ENCODE measurements around the gene CHRNE.

The CHRNE gene

DNA sequence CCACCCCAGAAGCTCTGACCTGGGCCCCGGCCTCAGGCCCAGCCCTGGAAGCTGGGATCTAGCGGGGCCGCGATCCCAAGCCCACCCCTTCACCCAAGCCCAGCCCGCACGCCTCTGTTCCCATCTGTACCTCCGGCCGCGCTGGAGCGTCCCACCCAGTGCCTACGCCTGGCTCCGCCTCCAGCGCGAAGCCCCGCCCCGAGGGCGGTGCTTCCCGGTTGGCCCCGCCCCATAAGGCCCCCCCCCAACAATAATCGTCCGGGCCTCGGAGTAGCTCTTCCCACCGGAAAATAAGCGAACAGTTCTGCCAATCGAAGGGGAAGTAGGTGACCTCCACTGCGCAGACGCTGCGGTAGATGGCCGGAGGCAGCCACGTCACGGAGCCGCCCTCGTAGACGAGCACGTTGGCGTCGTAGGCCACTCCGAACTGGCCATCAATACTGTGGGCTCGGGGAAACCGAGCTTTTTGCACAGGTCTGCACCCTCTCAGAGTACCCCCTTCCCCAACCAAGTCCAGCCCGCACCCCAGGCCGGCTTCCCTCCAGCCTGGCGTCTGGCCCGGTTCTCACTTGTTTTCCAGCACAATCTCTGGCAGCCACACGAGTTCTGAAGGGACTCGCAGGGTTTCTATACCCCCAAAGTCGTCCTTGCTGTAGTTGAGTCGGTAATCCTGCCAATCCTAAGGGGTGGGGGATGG, 1.1 kb downstream of the CHRNE start:
- no peak for DNase-seq

GRCh38 chr17:4901108-4901647, 1.7 kb downstream of the CHRNE start:
- no peak for DNase-seq

DNA sequence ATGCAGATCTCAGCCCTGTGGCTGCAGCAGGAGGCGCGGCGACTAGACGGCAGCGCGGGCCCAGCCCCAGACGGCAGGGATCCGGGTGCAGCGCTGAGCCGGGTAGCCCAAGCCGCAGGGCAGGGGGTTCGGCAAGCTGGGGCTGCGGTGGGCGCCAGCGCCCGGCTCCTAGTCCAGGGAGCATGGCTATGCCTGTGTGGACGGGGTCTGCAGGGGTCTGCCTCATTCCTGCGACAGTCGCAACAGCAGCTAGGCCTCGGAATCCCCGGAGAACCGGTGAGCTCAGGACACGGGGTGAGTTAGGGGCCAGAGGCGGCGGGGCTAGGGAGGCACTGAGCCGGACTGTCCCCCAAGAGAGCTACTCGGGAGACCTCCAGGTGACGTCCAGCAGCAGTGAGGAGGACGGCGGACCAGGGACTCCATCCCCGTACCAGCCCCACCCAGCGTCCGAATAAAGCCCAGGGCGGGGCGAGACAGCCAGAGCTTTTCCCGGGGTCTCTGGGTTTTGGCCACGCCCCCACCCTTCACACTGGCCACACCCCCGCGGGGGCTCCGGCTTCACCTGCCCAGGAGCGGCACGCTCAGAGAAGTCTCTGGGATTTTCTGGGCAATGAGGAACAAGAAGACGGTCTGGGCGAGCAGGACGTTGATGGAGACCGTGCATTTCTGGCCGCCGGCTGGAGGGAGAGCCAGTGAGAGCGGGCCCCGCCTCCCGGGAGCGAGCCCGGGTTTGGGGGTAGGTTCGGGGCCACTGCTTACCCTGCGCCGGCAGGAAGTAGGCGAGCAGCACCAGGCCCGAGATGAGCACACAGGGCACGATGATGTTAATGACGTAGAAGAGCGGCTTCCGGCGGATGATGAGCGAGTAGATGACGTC, 2.4 kb downstream of the CHRNE start:
- no peak for DNase-seq

DNA sequence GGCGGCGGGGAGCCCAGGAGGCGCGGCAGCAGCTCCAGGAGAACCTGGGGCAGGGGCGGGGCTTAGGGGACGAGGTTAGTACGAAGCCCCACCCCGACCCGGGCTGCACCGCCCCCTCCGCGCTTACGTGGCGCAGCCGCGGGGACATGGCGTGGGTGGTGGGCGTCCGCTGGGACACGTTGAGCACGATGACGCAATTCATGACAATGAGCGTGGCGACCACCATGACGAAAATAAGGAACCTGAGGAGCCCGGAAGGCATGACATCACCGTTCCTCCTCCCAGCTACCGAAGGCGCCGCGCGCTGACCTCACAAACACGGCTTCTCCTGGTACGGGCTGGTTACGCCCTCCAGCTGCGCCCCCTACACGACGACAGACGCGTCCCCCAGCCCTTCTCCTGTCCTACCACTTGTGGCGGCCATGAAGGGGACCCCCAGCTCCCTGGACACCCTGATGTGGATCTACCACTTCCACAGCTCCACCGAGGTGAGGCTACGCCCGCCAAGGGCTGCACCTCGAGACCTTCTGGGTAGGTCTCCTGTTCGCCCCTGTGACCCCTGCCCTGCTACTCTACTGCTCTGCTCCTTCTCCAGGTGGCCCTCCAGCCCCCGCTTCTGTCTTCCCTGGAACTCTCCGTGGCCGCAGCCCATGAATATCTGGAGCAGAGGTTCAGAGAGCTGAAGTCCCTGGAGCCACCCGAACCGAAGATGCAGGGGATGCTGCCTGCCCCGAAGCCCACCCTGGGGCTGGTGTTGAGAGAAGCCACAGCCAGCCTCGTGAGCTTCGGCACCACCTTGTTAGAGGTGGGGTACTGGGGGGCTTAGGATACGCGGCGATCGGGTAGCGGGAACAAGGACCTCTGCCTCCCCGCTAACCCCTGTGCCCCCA, 3.3 kb downstream of the CHRNE start, which contains the start of gene C17orf107:
C17orf107 (plus strand) TSS at position 196 of the 890 bp plus-strand sequence; CDS start at position 423, 227 bp downstream.
- no peak for DNase-seq

DNA sequence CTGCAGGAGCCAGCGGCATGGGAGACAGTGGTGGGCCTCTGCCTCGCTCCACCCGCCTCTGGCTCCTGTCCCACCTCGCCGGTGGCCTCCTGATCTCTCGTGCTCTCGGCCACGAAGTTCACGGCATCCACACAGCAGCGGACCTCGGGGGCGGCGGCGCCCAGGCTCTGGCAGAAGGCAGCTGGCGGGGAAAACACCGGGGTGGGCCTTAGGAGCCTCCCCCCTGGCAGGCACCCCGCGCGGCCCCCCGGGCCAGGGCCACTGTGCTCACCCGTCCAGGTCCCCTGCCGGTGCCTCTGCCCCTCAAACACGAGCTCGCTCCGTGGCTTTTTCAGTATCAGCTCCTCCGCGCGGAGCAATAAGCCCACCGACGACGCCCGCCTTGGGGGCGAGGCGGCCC, 4.0 kb downstream of the CHRNE start:
- no peak for DNase-seq

DNA sequence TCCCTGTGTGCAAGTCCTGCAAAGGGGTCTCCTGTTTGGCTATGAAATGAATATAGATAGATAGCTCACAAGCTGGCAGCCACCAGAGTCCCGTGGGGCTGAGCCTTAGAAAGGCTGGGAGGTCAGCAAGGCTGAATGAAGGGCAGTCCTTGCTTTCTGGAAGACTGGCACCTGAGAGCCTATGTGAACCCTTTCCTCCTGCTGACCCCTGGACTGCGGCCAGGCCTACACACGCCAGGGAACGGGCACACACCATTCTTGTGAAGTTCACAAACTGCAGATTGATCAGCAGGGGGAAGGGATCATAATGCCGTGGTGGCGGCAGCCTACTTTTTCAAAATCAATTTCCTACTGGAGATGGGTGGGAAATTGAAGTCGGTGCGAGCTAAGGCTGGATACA, 4.5 kb downstream of the CHRNE start:
- DNase-seq = no peak

DNA sequence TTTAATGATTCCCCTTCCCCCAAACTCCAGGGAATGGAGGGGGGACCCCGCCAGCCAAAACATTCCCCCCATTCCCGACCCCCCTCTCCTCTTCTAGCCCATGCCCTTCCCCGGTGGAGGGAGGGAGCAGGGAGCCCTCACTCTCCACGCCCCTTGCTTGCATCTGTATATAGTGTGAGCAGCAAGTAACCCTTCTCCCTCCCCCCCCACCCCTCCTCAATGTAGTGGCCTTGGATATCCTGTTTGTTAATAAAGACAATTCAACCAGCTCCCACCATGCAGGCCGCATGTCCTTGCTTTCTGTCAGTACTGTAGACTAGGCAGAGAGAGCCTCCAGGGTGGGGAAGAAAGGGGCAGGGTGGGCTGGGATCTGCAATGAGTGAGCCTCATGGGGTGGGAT, 5.1 kb downstream of the CHRNE start:
- DNase-seq = no peak

DNA sequence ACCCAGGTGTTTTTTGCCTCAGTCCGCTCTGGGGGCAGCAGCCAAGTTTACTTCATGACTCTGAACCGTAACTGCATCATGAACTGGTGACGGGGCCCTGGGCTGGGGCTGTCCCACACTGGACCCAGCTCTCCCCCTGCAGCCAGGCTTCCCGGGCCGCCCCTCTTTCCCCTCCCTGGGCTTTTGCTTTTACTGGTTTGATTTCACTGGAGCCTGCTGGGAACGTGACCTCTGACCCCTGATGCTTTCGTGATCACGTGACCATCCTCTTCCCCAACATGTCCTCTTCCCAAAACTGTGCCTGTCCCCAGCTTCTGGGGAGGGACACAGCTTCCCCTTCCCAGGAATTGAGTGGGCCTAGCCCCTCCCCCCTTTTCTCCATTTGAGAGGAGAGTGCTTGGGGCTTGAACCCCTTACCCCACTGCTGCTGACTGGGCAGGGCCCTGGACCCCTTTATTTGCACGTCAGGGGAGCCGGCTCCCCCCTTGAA, 5.7 kb downstream of the CHRNE start:
- no peak for DNase-seq

DNA sequence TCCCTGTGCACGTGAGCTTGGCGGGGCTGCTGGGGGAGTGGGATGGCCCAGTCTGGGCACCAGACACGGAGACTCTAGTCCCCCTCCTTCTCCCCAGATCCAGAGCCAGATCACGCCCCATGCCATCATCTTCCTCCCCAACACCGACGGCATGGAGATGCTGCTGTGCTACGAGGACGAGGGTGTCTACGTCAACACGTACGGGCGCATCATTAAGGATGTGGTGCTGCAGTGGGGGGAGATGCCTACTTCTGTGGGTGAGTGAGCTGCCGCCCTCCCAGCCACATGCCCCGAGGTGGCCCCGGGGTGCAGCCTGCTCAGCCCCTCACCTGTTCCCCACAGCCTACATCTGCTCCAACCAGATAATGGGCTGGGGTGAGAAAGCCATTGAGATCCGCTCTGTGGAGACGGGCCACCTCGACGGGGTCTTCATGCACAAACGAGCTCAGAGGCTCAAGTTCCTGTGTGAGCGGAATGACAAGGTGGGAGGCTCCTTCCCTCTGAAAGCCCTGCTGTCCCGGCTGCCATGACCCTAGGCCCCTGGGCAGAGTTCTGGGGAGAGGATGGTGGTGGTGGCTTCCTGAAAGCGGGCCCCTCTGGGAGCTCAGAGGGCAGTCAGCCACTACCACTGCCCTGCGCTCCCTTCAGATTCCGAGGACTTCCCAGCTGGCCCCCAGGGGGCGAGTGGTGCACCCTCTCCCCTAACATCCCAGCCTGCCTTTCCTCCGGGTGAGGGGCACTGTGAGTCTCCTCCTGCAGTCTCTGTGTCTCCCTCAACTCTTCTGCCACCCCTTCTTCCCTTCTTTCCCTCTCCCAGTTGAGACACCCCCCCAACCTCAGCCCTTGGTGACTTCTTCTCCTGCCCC, 6.3 kb downstream of the CHRNE start:
- no peak for DNase-seq

GRCh38 chr17:4895657-4896331, 7.1 kb downstream of the CHRNE start:
- DNase-seq = no peak

- no peak for DNase-seq
Measured at GRCh38 chr17:4895121-4895520, 7.8 kb downstream of the CHRNE start.

- DNase-seq = no peak
Measured at GRCh38 chr17:4893721-4894560, 9.0 kb downstream of the CHRNE start.

DNA sequence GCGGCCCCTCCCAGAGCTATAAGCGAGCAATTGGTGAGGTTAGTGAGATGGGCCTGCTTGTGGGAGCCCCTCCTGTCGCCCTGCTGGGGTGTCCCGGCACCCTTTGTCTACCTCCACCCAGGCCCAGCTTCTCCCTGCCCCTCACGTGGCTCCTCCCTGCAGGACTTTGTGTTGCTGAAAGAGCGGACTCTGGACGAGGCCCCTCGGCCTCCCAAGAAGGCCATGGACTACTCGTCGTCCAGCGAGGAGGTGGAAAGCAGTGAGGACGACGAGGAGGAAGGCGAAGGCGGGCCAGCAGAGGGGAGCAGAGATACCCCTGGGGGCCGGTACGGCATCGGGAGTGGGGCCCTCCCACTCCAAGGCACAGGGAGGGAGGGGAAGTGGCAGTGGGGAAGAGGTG, 9.6 kb downstream of the CHRNE start:
- no peak for DNase-seq

DNA sequence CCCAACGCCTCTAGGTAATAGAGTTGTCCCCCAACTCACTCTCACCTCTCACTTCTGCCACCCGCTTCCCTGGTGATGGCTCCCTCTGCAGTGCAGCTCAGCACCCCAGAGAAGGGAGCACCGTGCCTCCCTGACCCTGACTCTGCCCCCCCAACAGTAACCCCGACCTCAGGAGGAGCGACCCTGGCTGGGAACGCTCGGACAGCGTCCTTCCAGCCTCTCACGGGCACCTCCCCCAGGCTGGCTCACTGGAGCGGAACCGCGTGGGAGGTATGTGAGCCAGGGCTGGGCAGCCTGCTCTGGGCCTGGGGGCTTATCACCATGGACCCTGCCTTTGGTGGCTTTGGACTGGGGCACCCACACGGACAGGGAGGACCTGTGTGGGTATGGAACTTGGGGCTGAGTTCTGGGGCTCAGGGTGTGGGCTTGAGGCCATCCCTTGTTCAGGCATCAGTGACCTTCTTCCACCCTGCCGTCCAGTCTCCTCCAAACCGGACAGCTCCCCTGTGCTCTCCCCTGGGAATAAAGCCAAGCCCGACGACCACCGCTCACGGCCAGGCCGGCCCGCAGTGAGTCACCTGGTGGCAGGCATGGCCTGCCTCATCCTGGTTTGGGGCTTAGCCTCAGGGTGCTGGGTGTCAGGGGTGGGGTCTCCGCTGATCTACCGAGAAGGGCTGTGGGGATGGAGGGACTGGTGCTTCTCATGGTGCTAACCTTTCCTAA, 10.2 kb downstream of the CHRNE start:
- no peak for DNase-seq

DNA sequence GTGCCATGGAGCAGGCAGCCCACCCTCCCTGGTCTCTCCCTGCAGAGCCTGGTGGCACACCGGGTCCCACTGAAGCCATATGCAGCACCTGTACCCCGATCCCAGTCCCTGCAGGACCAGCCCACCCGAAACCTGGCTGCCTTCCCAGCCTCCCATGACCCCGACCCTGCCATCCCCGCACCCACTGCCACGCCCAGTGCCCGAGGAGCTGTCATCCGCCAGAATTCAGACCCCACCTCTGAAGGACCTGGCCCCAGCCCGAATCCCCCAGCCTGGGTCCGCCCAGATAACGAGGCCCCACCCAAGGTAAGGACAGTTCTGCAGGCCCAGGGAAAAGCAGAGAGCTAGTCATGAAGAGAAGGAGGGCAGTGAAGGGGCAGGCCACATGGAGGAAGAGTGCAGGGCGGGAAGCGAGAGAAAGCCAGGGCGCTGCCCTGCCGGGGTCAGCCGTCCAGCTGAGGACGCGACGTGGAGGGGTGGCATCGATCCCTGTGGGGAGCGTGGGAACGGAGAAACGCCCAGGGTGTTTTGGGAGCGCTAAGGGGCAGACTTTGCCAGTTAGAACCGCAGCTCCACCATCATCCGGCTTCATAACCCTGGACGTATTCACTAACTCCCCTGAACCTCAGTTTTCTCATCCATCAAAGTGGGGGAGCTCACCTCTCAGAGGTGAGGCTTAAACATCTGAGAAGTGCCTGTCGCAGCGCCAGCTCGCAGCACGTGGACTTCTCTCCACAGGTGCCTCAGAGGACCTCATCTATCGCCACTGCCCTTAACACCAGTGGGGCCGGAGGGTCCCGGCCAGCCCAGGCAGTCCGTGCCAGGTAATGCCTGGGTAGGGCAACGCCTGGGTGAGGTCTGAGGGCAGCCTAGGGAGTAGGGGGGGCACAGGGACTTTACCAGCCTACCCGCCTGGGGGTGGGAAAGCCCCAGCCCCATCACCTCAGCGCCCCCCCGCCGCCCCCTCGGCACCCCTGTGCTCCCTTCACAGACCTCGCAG, 11.2 kb downstream of the CHRNE start:
- no peak for DNase-seq

DNA sequence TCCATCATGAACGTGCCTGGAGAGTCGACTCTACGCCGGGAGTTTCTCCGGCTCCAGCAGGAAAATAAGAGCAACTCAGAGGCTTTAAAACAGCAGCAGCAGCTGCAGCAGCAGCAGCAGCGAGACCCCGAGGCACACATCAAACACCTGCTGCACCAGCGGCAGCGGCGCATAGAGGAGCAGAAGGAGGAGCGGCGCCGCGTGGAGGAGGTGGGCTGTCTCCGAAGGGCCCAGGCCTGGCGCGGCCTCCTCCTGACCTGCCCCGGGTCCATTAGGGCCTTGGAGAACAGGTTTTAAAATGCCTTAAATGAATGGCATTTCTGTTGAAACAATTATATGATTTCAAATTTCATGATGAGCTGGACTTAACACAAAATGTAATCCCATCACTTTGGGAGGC, 15.3 kb downstream of the CHRNE start:
- no peak for DNase-seq

GRCh38 chr17:4886830-4887229, 16.1 kb downstream of the CHRNE start:
- DNase-seq = no peak

GRCh38 chr17:4884489-4884888, 18.4 kb downstream of the CHRNE start:
- DNase-seq = no peak
